MM.1S (cell line): ENCODE results near the gene PCNA.

Experiments
- DNase-seq: peaks from one replicate; pipeline ENCODE4 v3.0.0-alpha.2; 2015
- H2AFZ ChIP-seq: fragments of 300-600 bp; sonication (generic); 2 replicates; pipeline ENCODE4 v1.6.0; 2016; ENCODE audit warnings: antibody characterized with exemption, low read length
- H3F3A ChIP-seq: fragments of 300-600 bp; sonication (generic); 2 replicates; pipeline ENCODE4 v1.6.1; 2016; ENCODE audit warnings: mild to moderate bottlenecking, antibody characterized with exemption, low read length, moderate library complexity, mixed read lengths; ENCODE audit not compliant: insufficient read depth
- H3K27ac ChIP-seq: fragments of 300-600 bp; sonication (generic); 2 replicates; pipeline ENCODE4 v1.5.1; 2016; ENCODE audit warnings: mild to moderate bottlenecking, low read length
- H3K27me3 ChIP-seq: fragments of 300-600 bp; sonication (generic); replicated peaks from 2 replicates; pipeline ENCODE4 v1.6.0; 2016; ENCODE audit warnings: low read length; ENCODE audit not compliant: insufficient read depth
- H3K36me3 ChIP-seq: fragments of 300-600 bp; sonication (generic); replicated peaks from 2 replicates; pipeline ENCODE4 v1.6.1; 2016; ENCODE audit warnings: mild to moderate bottlenecking, low read length, mixed read lengths; ENCODE audit not compliant: insufficient read depth
- H3K4me1 ChIP-seq: fragments of 300-600 bp; sonication (generic); 2 replicates; pipeline ENCODE4 v1.6.1; 2016; ENCODE audit warnings: low read length, mixed read lengths
- H3K4me2 ChIP-seq: fragments of 300-600 bp; sonication (generic); 2 replicates; pipeline ENCODE4 v1.6.0; 2016; ENCODE audit warnings: low read depth, low read length
- H3K4me3 ChIP-seq: fragments of 300-600 bp; sonication (generic); 2 replicates; pipeline ENCODE4 v1.5.1; 2016; ENCODE audit warnings: low read length, mixed read lengths
- H3K79me2 ChIP-seq: fragments of 300-600 bp; sonication (generic); 2 replicates; pipeline ENCODE4 v1.6.1; 2016; ENCODE audit warnings: mixed run types, low read length, mixed read lengths
- H3K9ac ChIP-seq: fragments of 300-600 bp; sonication (generic); 2 replicates; pipeline ENCODE4 v1.6.1; 2016; ENCODE audit warnings: low read length, mixed read lengths
- H3K9me2 ChIP-seq: fragments of 300-600 bp; sonication (generic); replicated peaks from 2 replicates; pipeline ENCODE4 v1.6.1; 2016; ENCODE audit warnings: mild to moderate bottlenecking, low read length, mixed read lengths; ENCODE audit not compliant: insufficient read depth
- H3K9me3 ChIP-seq: fragments of 300-600 bp; sonication (generic); replicated peaks from 2 replicates; pipeline ENCODE4 v1.6.1; 2016; ENCODE audit warnings: mild to moderate bottlenecking, low read length, mixed read lengths; ENCODE audit not compliant: insufficient read depth
- H4K20me1 ChIP-seq: fragments of 300-600 bp; sonication (generic); 2 replicates; pipeline ENCODE4 v1.6.1; 2016; ENCODE audit warnings: mild to moderate bottlenecking, low read length, moderate library complexity, mixed read lengths; ENCODE audit not compliant: insufficient read depth
- EZH2 ChIP-seq: fragments of 300-600 bp; sonication (generic); optimal IDR thresholded peaks from 2 replicates; pipeline ENCODE3; 2017; ENCODE audit warnings: low read depth, mild to moderate bottlenecking, antibody characterized with exemption, low read length, mixed read lengths
- EZH2phosphoT487 ChIP-seq: fragments of 300-600 bp; sonication (generic); IDR thresholded peaks from 2 replicates; pipeline ENCODE4 v1.6.1; 2018; ENCODE audit warnings: antibody characterized with exemption, low read length
- TF ChIP-seq, protein P1 (sequence below): fragments of 300-600 bp; sonication (generic); IDR thresholded peaks from 2 replicates; pipeline ENCODE4 v1.5.1; 2016; ENCODE audit warnings: antibody characterized with exemption, low read length, mixed read lengths

The PCNA gene

DNA sequence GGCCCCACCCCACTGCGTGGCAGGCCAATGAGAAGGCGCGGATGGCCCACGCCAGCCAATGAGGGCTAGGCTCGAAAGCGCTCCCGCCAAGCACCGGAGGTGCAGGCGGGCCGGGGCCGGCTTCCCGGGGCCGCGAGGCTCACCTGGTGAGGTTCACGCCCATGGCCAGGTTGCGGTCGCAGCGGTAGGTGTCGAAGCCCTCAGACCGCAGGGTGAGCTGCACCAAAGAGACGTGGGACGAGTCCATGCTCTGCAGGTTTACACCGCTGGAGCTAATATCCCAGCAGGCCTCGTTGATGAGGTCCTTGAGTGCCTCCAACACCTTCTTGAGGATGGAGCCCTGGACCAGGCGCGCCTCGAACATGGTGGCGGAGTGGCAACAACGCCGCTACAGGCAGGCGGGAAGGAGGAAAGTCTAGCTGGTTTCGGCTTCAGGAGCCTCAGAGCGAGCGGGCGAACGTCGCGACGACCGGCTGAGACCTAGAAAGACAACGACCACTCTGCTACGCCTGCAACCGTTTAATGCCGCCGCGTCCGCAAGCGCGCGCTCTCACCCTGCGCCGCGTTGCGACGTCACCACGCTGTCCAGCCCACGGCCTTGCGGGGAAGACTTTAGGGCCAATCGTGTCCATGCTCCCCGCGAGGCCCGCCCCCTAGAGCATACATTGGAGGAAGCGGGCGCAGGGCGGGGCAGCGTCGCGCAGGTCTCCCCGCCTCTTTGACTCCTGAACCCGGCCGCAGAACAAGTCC is at the start of gene PCNA:
Gene PCNA, minus strand, starts transcription at position 524 of the 750 bp plus-strand sequence. Its CDS starts 160 bp downstream, at position 364.
- Histone ChIP-seq H3K9me2 (no peaks in the 10 kb centered on the region), H3K27ac (peak within 1 kb of the TSS; percentile 97), H3K9ac (peak within 1 kb of the TSS; percentile 97), H3K36me3 (peaks cover 7% of the 10 kb centered on the region; the same call in 1 of the 2 replicates), H3K4me1 (peaks cover 30% of the 10 kb centered on the region), H3K4me2 (peak within 1 kb of the TSS; percentile 91), H3K27me3 (no peaks in the 10 kb centered on the region), H3K9me3 (no peaks in the 10 kb centered on the region), H4K20me1 (peaks cover 15% of the 10 kb centered on the region), H3K4me3 (peak within 1 kb of the TSS; percentile 98), H3F3A (peaks cover 50% of the 10 kb centered on the region), H2AFZ (peak within 1 kb of the TSS; percentile 61), H3K79me2 (peaks cover 51% of the 10 kb centered on the region)
- DNase-seq, result peak; percentile 99
- TF ChIP-seq, protein P1, sequence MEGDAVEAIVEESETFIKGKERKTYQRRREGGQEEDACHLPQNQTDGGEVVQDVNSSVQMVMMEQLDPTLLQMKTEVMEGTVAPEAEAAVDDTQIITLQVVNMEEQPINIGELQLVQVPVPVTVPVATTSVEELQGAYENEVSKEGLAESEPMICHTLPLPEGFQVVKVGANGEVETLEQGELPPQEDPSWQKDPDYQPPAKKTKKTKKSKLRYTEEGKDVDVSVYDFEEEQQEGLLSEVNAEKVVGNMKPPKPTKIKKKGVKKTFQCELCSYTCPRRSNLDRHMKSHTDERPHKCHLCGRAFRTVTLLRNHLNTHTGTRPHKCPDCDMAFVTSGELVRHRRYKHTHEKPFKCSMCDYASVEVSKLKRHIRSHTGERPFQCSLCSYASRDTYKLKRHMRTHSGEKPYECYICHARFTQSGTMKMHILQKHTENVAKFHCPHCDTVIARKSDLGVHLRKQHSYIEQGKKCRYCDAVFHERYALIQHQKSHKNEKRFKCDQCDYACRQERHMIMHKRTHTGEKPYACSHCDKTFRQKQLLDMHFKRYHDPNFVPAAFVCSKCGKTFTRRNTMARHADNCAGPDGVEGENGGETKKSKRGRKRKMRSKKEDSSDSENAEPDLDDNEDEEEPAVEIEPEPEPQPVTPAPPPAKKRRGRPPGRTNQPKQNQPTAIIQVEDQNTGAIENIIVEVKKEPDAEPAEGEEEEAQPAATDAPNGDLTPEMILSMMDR, result no peak
- TF ChIP-seq EZH2phosphoT487 (no peak), EZH2 (no peak)

DNA sequence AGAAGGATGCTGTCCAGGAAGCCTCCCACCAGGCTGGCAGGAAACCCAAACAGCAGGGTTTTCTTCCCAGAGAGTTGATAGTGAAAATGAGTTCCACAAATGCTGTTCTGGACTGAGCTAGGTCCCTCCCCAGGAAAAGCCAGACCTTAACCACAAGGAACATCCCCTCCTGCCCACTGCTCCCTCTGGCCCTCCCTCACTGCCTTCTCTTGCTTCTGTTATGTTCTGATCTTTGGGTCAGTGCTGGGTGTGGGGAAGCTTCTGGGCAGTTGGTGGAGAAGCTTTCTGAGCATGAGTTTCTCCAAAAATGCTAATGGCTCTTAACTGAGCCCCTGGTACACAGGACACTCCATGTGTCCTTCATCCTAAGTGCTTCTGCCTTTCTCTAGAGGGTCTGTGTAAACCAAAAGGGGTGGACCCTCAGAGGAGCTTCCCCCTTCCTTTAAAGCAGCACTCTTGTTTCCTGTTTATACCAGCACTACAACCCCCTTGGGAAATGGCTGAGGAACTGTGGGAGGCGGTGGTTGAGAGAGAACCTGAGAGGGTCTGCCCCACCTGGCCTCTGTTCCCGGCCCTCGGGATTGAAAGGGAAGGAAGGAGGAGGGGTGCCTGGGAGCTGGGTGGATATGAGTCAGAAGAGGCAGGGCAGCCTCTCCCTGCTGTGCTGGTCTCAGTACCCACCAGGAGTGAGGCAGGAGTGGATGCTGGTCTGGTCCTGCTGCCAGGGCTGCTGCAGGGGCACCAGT is 49.1 kb upstream of the PCNA start:
- TF ChIP-seq, protein P1, result no peak
- no peak for TF ChIP-seq EZH2
- no peak for TF ChIP-seq EZH2phosphoT487
- Histone ChIP-seq H3K9ac (no peak overlapping the region), H3F3A (no peaks in the 10 kb centered on the region), H3K27me3 (no peaks in the 10 kb centered on the region), H4K20me1 (no peaks in the 10 kb centered on the region), H3K27ac (no peak overlapping the region), H3K4me1 (no peaks in the 10 kb centered on the region), H3K4me2 (no peak overlapping the region), H3K36me3 (no peaks in the 10 kb centered on the region), H2AFZ (no peak overlapping the region), H3K9me3 (no peaks in the 10 kb centered on the region), H3K9me2 (no peaks in the 10 kb centered on the region), H3K79me2 (peaks cover 55% of the 10 kb centered on the region), H3K4me3 (no peak overlapping the region)
- no peak for DNase-seq

DNA sequence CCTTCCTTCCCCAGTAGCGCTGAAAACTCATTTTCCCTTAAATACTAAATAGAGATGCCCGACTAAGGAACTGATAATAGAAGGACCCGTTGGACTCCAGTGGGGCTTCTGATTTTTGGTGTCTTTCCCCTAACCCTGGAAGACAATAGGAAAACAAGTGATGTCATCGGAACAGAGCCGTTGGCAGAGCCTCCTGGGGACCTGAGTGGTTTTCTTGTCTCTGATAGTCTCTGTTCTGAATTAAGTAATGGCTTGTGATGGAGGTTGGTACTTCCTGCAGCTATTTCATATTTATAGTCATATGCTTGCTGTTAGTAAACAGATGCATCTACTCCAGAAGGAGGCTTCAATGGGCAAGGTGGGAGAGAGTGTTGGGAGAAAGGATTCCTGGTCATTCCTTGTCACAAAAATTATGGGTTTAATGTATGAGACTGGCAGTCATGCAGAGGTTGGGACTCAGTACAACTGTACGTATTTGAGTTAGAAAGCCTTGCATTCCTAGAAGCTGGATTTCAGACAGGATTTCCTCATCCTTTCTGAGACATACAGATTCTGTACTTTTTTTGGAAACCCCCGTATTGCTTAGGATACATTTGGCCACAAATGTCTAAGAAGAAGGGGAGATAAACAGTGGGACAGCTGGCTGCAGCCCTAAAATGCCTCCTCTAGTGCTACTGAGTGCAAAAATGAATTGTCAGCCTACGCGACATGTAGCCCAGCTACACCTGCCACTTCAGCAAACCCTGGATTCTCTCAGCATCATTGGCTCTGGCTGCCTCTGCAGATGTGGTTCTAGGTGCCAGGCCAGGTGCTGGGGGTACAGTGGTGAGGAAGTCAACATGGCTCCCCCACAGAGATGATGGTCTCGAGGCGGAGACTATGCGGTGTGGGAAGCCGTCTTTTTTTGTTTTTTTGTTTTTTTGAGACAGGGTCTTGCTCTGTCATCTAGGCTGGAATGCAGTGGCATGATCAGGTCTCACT is 45.2 kb upstream of the PCNA start:
- peaks cover 9% of the 10 kb centered on the region for H3K4me1 ChIP-seq
- H3K36me3 ChIP-seq, result no peaks in the 10 kb centered on the region
- H3K4me3 ChIP-seq, result no peak overlapping the region
- DNase-seq, result no peak
- H4K20me1 ChIP-seq, result no peaks in the 10 kb centered on the region
- no peaks in the 10 kb centered on the region for H3K27me3 ChIP-seq
- H3F3A ChIP-seq, result no peaks in the 10 kb centered on the region
- no peak overlapping the region for H2AFZ ChIP-seq
- no peak overlapping the region for H3K4me2 ChIP-seq
- no peak for TF ChIP-seq EZH2
- no peaks in the 10 kb centered on the region for H3K9me3 ChIP-seq
- peaks cover 59% of the 10 kb centered on the region for H3K79me2 ChIP-seq
- no peaks in the 10 kb centered on the region for H3K9me2 ChIP-seq
- no peak overlapping the region for H3K27ac ChIP-seq
- no peak overlapping the region for H3K9ac ChIP-seq
